Activated CD8-positive, alpha-beta T cell treated with anti-CD3 and anti-CD28 coated beads, Interleukin-2, amount 10 ng/mL, durations not matched to agents 7 days and 5 days (primary cell): ENCODE results near the gene ADAMTS16. TPM values are rescaled to one million over a fixed set of nuclear protein-coding genes. Genes with fewer than 3 reads are reported as not detected.

Source experiments
- ATAC-seq: fragments of 150-1000 bp; cut with Tn5 transposase; one replicate; pipeline ENCODE4 v1.10.0; 2021; ENCODE audit warnings: moderate library complexity
- CTCF ChIA-PET: fragments of 350-600 bp; sonication (Branson Sonifier 250); formaldehyde crosslinking; loops from one replicate; lab custom pipeline; 2021; ENCODE audit warnings: antibody characterized with exemption; lab: Charles Lee
- POLR2A ChIA-PET: fragments of 350-600 bp; sonication (Branson Sonifier 250); formaldehyde crosslinking; loops from one replicate; lab custom pipeline; 2021; ENCODE audit warnings: antibody characterized with exemption; lab: Charles Lee
- DNase-seq: peaks from one replicate; pipeline ENCODE4 v3.0.0-alpha.2; 2020
- H3K27ac Mint-ChIP-seq: one replicate; pipeline ENCODE4 v1.8.0; 2021; ENCODE audit warnings: mild to moderate bottlenecking, mixed read lengths
- H3K27me3 Mint-ChIP-seq: one replicate; pipeline ENCODE4 v1.8.0; 2021; ENCODE audit warnings: low read depth, mixed read lengths
- H3K36me3 Mint-ChIP-seq: one replicate; pipeline ENCODE4 v1.8.0; 2021; ENCODE audit warnings: low read depth, mixed read lengths
- H3K4me1 Mint-ChIP-seq: one replicate; pipeline ENCODE4 v1.8.0; 2021; ENCODE audit warnings: low read depth, mixed read lengths
- H3K4me3 Mint-ChIP-seq: one replicate; pipeline ENCODE4 v1.8.0; 2021; ENCODE audit warnings: mild to moderate bottlenecking, mixed read lengths
- H3K9me3 Mint-ChIP-seq: one replicate; pipeline ENCODE4 v1.8.0; 2022; ENCODE audit warnings: mixed read lengths; ENCODE audit not compliant: insufficient read depth
- total RNA-seq, 2 experiments: library from RNA; stranded (reverse); gene quantifications; one replicate each; pipeline ENCODE4 v1.2.3, GENCODE V29; 2021

ADAMTS16 gene
- total RNA-seq, 2 experiments from 2014 or later = not detected

- H3K9me3 Mint-ChIP-seq = no peaks in the 10 kb centered on the region
- H3K4me1 Mint-ChIP-seq = peaks cover 4% of the 10 kb centered on the region
- no peaks in the 10 kb centered on the region for H3K36me3 Mint-ChIP-seq
- DNase-seq (no peak), ATAC-seq (no peak)
- H3K27ac Mint-ChIP-seq = no peak overlapping the region
- H3K4me3 Mint-ChIP-seq = no peak overlapping the region
- H3K27me3 Mint-ChIP-seq = peaks cover 9% of the 10 kb centered on the region
- ChIA-PET POLR2A (no interaction called here), CTCF (no interaction called here)
Observed at GRCh38 chr5:5178580-5178979, 38.5 kb downstream of the ADAMTS16 start.

DNA sequence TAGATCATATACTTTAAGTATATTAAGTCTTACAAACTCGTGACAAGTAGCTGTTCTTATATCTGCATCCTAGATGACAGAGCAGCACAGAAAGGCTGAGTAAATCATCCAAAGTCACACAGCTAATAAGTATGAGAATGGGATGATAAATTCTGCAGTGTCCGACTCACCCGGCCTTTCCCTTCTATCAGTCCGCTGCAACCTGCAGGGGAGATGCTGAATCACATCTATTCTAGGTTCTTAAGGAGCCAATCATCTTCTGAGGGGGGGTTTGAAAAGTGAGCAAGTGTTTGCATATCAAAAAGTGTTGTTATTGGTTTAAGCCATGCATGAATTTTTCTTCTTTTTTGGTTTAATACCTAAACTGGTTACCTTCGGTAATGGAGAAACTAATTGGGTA, 38.9 kb downstream of the ADAMTS16 start:
- Mint-ChIP-seq H3K4me3 (no peak overlapping the region), H3K4me1 (peaks cover 4% of the 10 kb centered on the region), H3K9me3 (no peaks in the 10 kb centered on the region), H3K36me3 (no peaks in the 10 kb centered on the region), H3K27ac (no peak overlapping the region), H3K27me3 (peaks cover 10% of the 10 kb centered on the region)
- ChIA-PET POLR2A (no interaction called here), CTCF (no interaction called here)
- ATAC-seq (no peak), DNase-seq (no peak)

DNA sequence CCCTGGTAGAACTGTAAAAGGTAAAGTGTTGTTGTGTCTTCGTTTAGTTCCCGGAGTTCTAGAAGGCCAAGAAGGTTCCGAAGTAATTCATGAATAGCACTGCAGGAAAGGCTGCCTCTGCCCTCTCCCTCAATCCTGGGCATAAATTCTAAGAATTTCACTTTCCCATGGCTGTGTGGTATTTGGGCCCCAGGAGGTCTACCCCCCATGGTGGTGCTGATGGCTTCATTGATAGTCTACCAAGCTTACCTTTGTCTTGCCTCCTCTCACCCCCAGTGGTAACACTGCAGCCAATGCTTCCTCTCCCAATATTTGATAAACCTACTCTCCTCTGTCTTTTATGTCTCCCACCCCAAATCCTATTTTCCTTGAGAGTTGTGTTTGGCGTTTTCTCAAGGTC, 39.5 kb downstream of the ADAMTS16 start:
- peaks cover 10% of the 10 kb centered on the region for H3K27me3 Mint-ChIP-seq
- ChIA-PET POLR2A (no interaction called here), CTCF (no interaction called here)
- no peaks in the 10 kb centered on the region for H3K36me3 Mint-ChIP-seq
- DNase-seq (no peak), ATAC-seq (no peak)
- H3K4me3 Mint-ChIP-seq = no peak overlapping the region
- peaks cover 4% of the 10 kb centered on the region for H3K4me1 Mint-ChIP-seq
- H3K9me3 Mint-ChIP-seq = no peaks in the 10 kb centered on the region
- no peak overlapping the region for H3K27ac Mint-ChIP-seq

GRCh38 chr5:5181650-5182324, 41.7 kb downstream of the ADAMTS16 start:
- Mint-ChIP-seq H3K27me3 (peaks cover 10% of the 10 kb centered on the region), H3K9me3 (no peaks in the 10 kb centered on the region), H3K4me3 (no peak overlapping the region), H3K36me3 (no peaks in the 10 kb centered on the region), H3K4me1 (peaks cover 4% of the 10 kb centered on the region), H3K27ac (no peak overlapping the region)
- POLR2A ChIA-PET = no interaction called here
- CTCF ChIA-PET = no interaction called here
- ATAC-seq (no peak), DNase-seq (no peak)

DNA sequence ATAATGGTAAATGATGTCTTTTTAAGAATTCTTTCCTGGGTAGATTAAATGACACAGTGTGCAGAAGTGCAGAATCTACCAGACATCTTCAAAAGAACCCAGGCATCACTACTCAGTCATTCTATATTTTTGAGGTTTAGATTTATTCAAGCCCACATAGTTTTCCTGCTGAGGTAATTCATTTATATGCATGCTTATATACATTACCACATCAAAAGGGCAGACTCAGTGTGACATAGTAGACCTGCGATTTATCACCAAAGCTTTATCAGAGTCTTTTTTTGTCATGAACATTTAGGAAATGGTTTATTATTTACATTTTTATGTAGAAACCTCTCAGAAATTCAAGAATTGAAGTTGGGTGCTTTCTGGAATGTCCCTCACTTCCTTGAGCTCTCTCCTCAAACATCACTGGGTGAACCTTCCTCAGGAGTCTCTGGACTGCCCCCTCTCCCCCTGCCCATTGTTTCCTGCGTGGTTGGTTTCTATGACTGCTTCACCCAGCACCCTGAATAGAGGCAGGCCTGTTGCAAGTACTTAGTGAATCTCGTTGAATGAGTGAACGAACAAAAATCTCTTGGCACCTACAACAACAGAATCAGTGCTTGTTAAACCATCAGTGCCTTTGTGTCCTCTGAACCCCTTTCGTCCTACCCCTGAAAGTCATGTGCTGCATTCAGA, 42.5 kb downstream of the ADAMTS16 start:
- POLR2A ChIA-PET = no interaction called here

GRCh38 chr5:5183189-5183699, 43.1 kb downstream of the ADAMTS16 start:
- CTCF ChIA-PET = no interaction called here
- no peak for DNase-seq
- POLR2A ChIA-PET = no interaction called here
- Mint-ChIP-seq H3K27me3 (peaks cover 10% of the 10 kb centered on the region), H3K4me1 (peaks cover 4% of the 10 kb centered on the region), H3K4me3 (no peak overlapping the region), H3K27ac (no peak overlapping the region), H3K36me3 (no peaks in the 10 kb centered on the region), H3K9me3 (no peaks in the 10 kb centered on the region)
- no peak for ATAC-seq

More for the DNA sequence above, 42.5 kb downstream of the ADAMTS16 start:
- DNase-seq (no peak), ATAC-seq (no peak)
- H3K27me3 Mint-ChIP-seq = peaks cover 10% of the 10 kb centered on the region
- no peak overlapping the region for H3K4me3 Mint-ChIP-seq
- H3K9me3 Mint-ChIP-seq = no peaks in the 10 kb centered on the region
- H3K4me1 Mint-ChIP-seq = peaks cover 4% of the 10 kb centered on the region
- no peaks in the 10 kb centered on the region for H3K36me3 Mint-ChIP-seq
- H3K27ac Mint-ChIP-seq = no peak overlapping the region
- CTCF ChIA-PET = no interaction called here

DNA sequence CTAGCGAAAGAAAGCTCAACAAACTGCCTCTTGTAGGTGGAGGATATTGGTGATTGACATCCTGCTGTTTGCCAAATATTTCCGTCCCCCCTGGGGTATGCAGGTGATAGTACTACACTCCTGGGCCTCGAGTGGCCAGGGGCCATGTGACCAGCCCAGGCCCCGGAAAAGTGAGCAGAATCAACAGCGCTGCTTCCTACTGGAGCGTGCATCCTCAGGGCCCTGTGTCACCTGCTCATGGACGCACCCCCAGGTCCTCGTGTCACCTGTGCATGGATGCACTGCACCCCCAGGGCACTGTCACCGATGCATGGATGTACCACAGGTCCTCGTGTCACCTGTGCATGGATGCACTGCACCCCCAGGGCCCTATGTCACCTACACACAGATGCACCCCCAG, 43.8 kb downstream of the ADAMTS16 start:
- Mint-ChIP-seq H3K36me3 (no peaks in the 10 kb centered on the region), H3K4me1 (peaks cover 4% of the 10 kb centered on the region), H3K4me3 (no peak overlapping the region), H3K27ac (no peak overlapping the region), H3K9me3 (no peaks in the 10 kb centered on the region), H3K27me3 (peaks cover 10% of the 10 kb centered on the region)
- CTCF ChIA-PET = no interaction called here
- ATAC-seq (no peak), DNase-seq (no peak)
- POLR2A ChIA-PET = no interaction called here

- H3K36me3 Mint-ChIP-seq = no peaks in the 10 kb centered on the region
- H3K4me1 Mint-ChIP-seq = peaks cover under 1% of the 10 kb centered on the region
- no peak for ATAC-seq
- H3K4me3 Mint-ChIP-seq = no peak overlapping the region
- no peaks in the 10 kb centered on the region for H3K9me3 Mint-ChIP-seq
- ChIA-PET CTCF (no interaction called here), POLR2A (no interaction called here)
- H3K27me3 Mint-ChIP-seq = peaks cover 1% of the 10 kb centered on the region
- H3K27ac Mint-ChIP-seq = no peak overlapping the region
- DNase-seq = no peak
Observed at GRCh38 chr5:5188376-5189050, 48.4 kb downstream of the ADAMTS16 start.

- ATAC-seq (no peak), DNase-seq (no peak)
- no peaks in the 10 kb centered on the region for H3K9me3 Mint-ChIP-seq
- ChIA-PET CTCF (no interaction called here), POLR2A (no interaction called here)
- H3K27ac Mint-ChIP-seq = no peak overlapping the region
- H3K27me3 Mint-ChIP-seq = no peaks in the 10 kb centered on the region
- no peak overlapping the region for H3K4me3 Mint-ChIP-seq
- H3K36me3 Mint-ChIP-seq = no peaks in the 10 kb centered on the region
- H3K4me1 Mint-ChIP-seq = no peaks in the 10 kb centered on the region
Observed at GRCh38 chr5:5189051-5189430, 48.9 kb downstream of the ADAMTS16 start.

- Mint-ChIP-seq H3K4me3 (no peak overlapping the region), H3K27ac (no peak overlapping the region), H3K36me3 (no peaks in the 10 kb centered on the region), H3K4me1 (no peaks in the 10 kb centered on the region), H3K9me3 (no peaks in the 10 kb centered on the region), H3K27me3 (no peaks in the 10 kb centered on the region)
- DNase-seq (no peak), ATAC-seq (no peak)
- ChIA-PET POLR2A (no interaction called here), CTCF (no interaction called here)
Observed at GRCh38 chr5:5191906-5192305, 51.8 kb downstream of the ADAMTS16 start.

GRCh38 chr5:5192681-5193080, 52.6 kb downstream of the ADAMTS16 start:
- CTCF ChIA-PET = no interaction called here

More at GRCh38 chr5:5192681-5193080, 52.6 kb downstream of the ADAMTS16 start:
- no peak for ATAC-seq
- DNase-seq = no peak
- no peaks in the 10 kb centered on the region for H3K9me3 Mint-ChIP-seq
- POLR2A ChIA-PET = no interaction called here
- no peak overlapping the region for H3K27ac Mint-ChIP-seq
- H3K27me3 Mint-ChIP-seq = no peaks in the 10 kb centered on the region
- H3K4me1 Mint-ChIP-seq = no peaks in the 10 kb centered on the region
- H3K36me3 Mint-ChIP-seq = no peaks in the 10 kb centered on the region
- no peak overlapping the region for H3K4me3 Mint-ChIP-seq
